Activated naive CD8-positive, alpha-beta T cell treated with anti-CD3 and anti-CD28 coated beads, Interleukin-2, amount 10 ng/mL, durations not matched to agents 7 days and 5 days (primary cell): ENCODE measurements around the gene ATP11A. TPM values are rescaled to one million over a fixed set of nuclear protein-coding genes. Genes with fewer than 3 reads are reported as not detected.

Experiments used
- ATAC-seq: fragments of 150-1000 bp; cut with Tn5 transposase; one replicate; pipeline ENCODE4 v1.10.0; 2021; ENCODE audit warnings: low read depth, moderate library complexity
- POLR2A ChIA-PET: fragments of 350-600 bp; sonication (Branson Sonifier 250); formaldehyde crosslinking; loops from one replicate; lab custom pipeline; 2021; ENCODE audit warnings: antibody characterized with exemption; lab: Charles Lee
- DNase-seq: peaks from one replicate; pipeline ENCODE4 v3.0.0; 2021
- H3K27ac Mint-ChIP-seq: one replicate; pipeline ENCODE4 v1.8.0; 2022; ENCODE audit warnings: mild to moderate bottlenecking, mixed read lengths
- H3K27me3 Mint-ChIP-seq: one replicate; pipeline ENCODE4 v1.8.0; 2022; ENCODE audit warnings: mild to moderate bottlenecking, moderate library complexity, mixed read lengths
- H3K36me3 Mint-ChIP-seq: one replicate; pipeline ENCODE4 v1.8.0; 2021; ENCODE audit warnings: mild to moderate bottlenecking, mixed read lengths
- H3K4me1 Mint-ChIP-seq: one replicate; pipeline ENCODE4 v1.8.0; 2021; ENCODE audit warnings: mixed read lengths
- H3K4me3 Mint-ChIP-seq: one replicate; pipeline ENCODE4 v1.8.0; 2022; ENCODE audit warnings: mild to moderate bottlenecking, moderate library complexity, mixed read lengths
- H3K9me3 Mint-ChIP-seq: one replicate; pipeline ENCODE4 v1.8.0; 2021; ENCODE audit warnings: mixed read lengths
- total RNA-seq, 2 experiments: library from RNA; stranded (reverse); gene quantifications; one replicate each; pipeline ENCODE4 v1.2.3, GENCODE V29; 2021

Gene ATP11A
- total RNA-seq, 2 experiments from 2014 or later, result 36.5 to 38.2 TPM

- H3K4me1 Mint-ChIP-seq, result peaks cover 2% of the 10 kb centered on the region
- DNase-seq, result no peak
- H3K36me3 Mint-ChIP-seq, result peaks cover 11% of the 10 kb centered on the region
- H3K27me3 Mint-ChIP-seq, result no peaks in the 10 kb centered on the region
- POLR2A ChIA-PET, result no interaction called here
- no peak overlapping the region for H3K4me3 Mint-ChIP-seq
- no peak overlapping the region for H3K27ac Mint-ChIP-seq
- H3K9me3 Mint-ChIP-seq, result no peaks in the 10 kb centered on the region
- ATAC-seq, result no peak
Observed at GRCh38 chr13:112822851-112823250, 133.0 kb downstream of the ATP11A start.

DNA sequence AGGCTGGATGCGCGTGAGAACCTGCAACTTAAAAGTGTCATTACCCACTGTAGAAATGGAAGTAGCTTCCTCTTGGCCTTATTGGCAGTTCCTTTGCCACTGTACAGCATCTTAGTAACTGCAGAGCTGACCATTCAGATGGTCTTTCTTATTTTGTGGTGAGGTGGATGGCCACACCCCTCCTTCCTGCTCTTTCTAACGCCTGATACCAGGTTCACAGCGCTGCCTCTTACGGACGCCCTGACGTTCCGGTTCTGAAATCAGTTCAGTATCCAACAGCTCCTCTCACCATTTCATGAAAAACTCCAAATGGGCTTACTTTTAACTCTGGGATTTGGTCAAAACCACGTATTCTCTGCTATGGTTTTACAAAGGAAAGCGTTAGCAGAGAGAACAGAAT is 134.6 kb downstream of the ATP11A start:
- Mint-ChIP-seq H3K4me3 (no peak overlapping the region), H3K4me1 (peaks cover 2% of the 10 kb centered on the region), H3K27me3 (no peaks in the 10 kb centered on the region), H3K9me3 (no peaks in the 10 kb centered on the region), H3K27ac (no peak overlapping the region), H3K36me3 (peaks cover 3% of the 10 kb centered on the region)
- POLR2A ChIA-PET, result no interaction called here
- no peak for ATAC-seq
- DNase-seq, result no peak

GRCh38 chr13:112825071-112825470 is 135.2 kb downstream of the ATP11A start:
- H3K27ac Mint-ChIP-seq, result no peak overlapping the region
- H3K27me3 Mint-ChIP-seq, result no peaks in the 10 kb centered on the region
- peaks cover 2% of the 10 kb centered on the region for H3K4me1 Mint-ChIP-seq
- H3K36me3 Mint-ChIP-seq, result peaks cover 3% of the 10 kb centered on the region
- ATAC-seq (no peak), DNase-seq (no peak)
- no peaks in the 10 kb centered on the region for H3K9me3 Mint-ChIP-seq
- POLR2A ChIA-PET, result no interaction called here
- H3K4me3 Mint-ChIP-seq, result no peak overlapping the region

- Mint-ChIP-seq H3K4me3 (no peak overlapping the region), H3K4me1 (peaks cover 2% of the 10 kb centered on the region), H3K27ac (no peak overlapping the region), H3K36me3 (peaks cover 3% of the 10 kb centered on the region), H3K9me3 (no peaks in the 10 kb centered on the region), H3K27me3 (no peaks in the 10 kb centered on the region)
- POLR2A ChIA-PET, result no interaction called here
- ATAC-seq (no peak), DNase-seq (no peak)
Observed at GRCh38 chr13:112825875-112826274, 136.0 kb downstream of the ATP11A start.

- no peak overlapping the region for H3K27ac Mint-ChIP-seq
- peaks cover 2% of the 10 kb centered on the region for H3K4me1 Mint-ChIP-seq
- H3K27me3 Mint-ChIP-seq, result no peaks in the 10 kb centered on the region
- H3K36me3 Mint-ChIP-seq, result peaks cover 8% of the 10 kb centered on the region
- POLR2A ChIA-PET, result no interaction called here
- no peak overlapping the region for H3K4me3 Mint-ChIP-seq
- ATAC-seq (no peak), DNase-seq (no peak)
- no peaks in the 10 kb centered on the region for H3K9me3 Mint-ChIP-seq
Observed at GRCh38 chr13:112826565-112826964, 136.7 kb downstream of the ATP11A start.

GRCh38 chr13:112828082-112828699 is 138.4 kb downstream of the ATP11A start:
- H3K27me3 Mint-ChIP-seq, result no peaks in the 10 kb centered on the region
- no peak overlapping the region for H3K4me3 Mint-ChIP-seq
- H3K36me3 Mint-ChIP-seq, result peaks cover 16% of the 10 kb centered on the region
- no peaks in the 10 kb centered on the region for H3K9me3 Mint-ChIP-seq
- POLR2A ChIA-PET, result no interaction called here
- H3K27ac Mint-ChIP-seq, result no peak overlapping the region
- DNase-seq (no peak), ATAC-seq (no peak)
- H3K4me1 Mint-ChIP-seq, result peaks cover 4% of the 10 kb centered on the region

GRCh38 chr13:112828756-112829155 is 138.9 kb downstream of the ATP11A start:
- H3K9me3 Mint-ChIP-seq, result no peaks in the 10 kb centered on the region
- H3K27me3 Mint-ChIP-seq, result no peaks in the 10 kb centered on the region
- ATAC-seq, result no peak
- POLR2A ChIA-PET, result no interaction called here
- H3K36me3 Mint-ChIP-seq, result peaks cover 16% of the 10 kb centered on the region
- H3K27ac Mint-ChIP-seq, result no peak overlapping the region
- no peak overlapping the region for H3K4me3 Mint-ChIP-seq
- DNase-seq, result no peak
- peaks cover 4% of the 10 kb centered on the region for H3K4me1 Mint-ChIP-seq

DNA sequence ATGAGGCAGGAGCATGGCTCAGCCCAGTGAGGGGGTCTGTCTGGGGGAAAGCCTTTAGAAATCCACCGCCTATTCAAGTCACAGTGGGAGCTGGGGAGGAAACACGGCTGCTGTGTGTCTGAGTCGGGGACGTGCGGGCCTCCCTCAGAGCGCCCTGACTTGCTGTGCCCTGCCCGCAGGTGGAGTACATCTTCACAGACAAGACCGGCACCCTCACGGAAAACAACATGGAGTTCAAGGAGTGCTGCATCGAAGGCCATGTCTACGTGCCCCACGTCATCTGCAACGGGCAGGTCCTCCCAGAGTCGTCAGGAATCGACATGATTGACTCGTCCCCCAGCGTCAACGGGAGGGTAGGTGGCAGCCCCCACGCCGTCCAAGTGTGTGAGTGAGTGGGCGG is 141.4 kb downstream of the ATP11A start:
- DNase-seq (no peak), ATAC-seq (no peak)
- Mint-ChIP-seq H3K27ac (no peak overlapping the region), H3K36me3 (peaks cover 13% of the 10 kb centered on the region), H3K4me1 (peaks cover 2% of the 10 kb centered on the region), H3K27me3 (no peaks in the 10 kb centered on the region), H3K4me3 (no peak overlapping the region), H3K9me3 (no peaks in the 10 kb centered on the region)
- POLR2A ChIA-PET, result no interaction called here

DNA sequence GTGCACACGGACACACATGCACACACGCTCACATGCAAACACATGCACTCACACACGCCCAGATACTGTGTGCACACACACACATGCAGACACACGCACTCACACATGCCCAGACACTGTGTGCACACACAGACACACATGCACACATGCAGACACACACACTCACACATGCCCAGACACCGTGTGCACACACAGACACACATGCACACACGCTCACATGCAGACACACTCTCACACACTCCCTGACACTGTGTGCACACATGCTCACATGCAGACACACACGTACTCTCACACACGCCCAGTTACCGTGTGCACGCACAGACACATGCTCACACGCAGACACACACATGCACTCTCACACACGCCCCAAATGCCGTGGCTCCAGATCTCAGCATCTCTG is 142.0 kb downstream of the ATP11A start:
- POLR2A ChIA-PET, result no interaction called here
- no peak overlapping the region for H3K27ac Mint-ChIP-seq
- H3K4me1 Mint-ChIP-seq, result peaks cover 2% of the 10 kb centered on the region
- peaks cover 13% of the 10 kb centered on the region for H3K36me3 Mint-ChIP-seq
- ATAC-seq (no peak), DNase-seq (no peak)
- no peak overlapping the region for H3K4me3 Mint-ChIP-seq
- H3K27me3 Mint-ChIP-seq, result no peaks in the 10 kb centered on the region
- H3K9me3 Mint-ChIP-seq, result no peaks in the 10 kb centered on the region

- no peaks in the 10 kb centered on the region for H3K9me3 Mint-ChIP-seq
- no peak for DNase-seq
- H3K36me3 Mint-ChIP-seq, result peaks cover 16% of the 10 kb centered on the region
- no peaks in the 10 kb centered on the region for H3K27me3 Mint-ChIP-seq
- ATAC-seq, result no peak
- H3K27ac Mint-ChIP-seq, result no peak overlapping the region
- POLR2A ChIA-PET, result no interaction called here
- peaks cover 2% of the 10 kb centered on the region for H3K4me1 Mint-ChIP-seq
- H3K4me3 Mint-ChIP-seq, result no peak overlapping the region
Observed at GRCh38 chr13:112832811-112833210, 143.0 kb downstream of the ATP11A start.

- Mint-ChIP-seq H3K27ac (no peak overlapping the region), H3K27me3 (no peaks in the 10 kb centered on the region), H3K36me3 (peaks cover 16% of the 10 kb centered on the region), H3K4me3 (no peak overlapping the region), H3K9me3 (no peaks in the 10 kb centered on the region), H3K4me1 (peaks cover 2% of the 10 kb centered on the region)
- no peak for ATAC-seq
- POLR2A ChIA-PET, result no interaction called here
- DNase-seq, result no peak
Observed at GRCh38 chr13:112833551-112834257, 143.9 kb downstream of the ATP11A start.

DNA sequence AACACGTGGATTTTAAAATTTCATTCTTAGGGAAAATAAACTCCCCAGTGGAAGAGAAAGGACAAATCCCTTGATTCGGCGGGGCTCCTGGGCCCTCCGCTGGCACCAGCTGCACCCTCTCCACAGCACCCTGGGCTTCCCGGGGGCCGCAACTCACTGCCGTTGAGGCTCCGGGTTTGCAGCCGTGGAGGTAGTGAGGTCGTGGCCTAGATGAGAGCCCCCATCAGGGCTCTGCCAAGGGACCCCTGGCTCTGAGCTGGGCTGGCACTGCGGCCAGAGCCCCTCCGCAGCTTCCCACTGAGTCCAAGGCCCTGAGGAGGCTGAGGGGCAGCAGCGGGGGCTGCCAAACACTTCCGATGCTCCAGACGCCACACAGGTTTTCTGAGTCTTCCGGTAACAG is 145.5 kb downstream of the ATP11A start:
- H3K36me3 Mint-ChIP-seq, result peaks cover 16% of the 10 kb centered on the region
- no peak overlapping the region for H3K27ac Mint-ChIP-seq
- DNase-seq (no peak), ATAC-seq (no peak)
- POLR2A ChIA-PET, result no interaction called here
- H3K4me1 Mint-ChIP-seq, result peaks cover 2% of the 10 kb centered on the region
- no peaks in the 10 kb centered on the region for H3K9me3 Mint-ChIP-seq
- H3K4me3 Mint-ChIP-seq, result no peak overlapping the region
- no peaks in the 10 kb centered on the region for H3K27me3 Mint-ChIP-seq

DNA sequence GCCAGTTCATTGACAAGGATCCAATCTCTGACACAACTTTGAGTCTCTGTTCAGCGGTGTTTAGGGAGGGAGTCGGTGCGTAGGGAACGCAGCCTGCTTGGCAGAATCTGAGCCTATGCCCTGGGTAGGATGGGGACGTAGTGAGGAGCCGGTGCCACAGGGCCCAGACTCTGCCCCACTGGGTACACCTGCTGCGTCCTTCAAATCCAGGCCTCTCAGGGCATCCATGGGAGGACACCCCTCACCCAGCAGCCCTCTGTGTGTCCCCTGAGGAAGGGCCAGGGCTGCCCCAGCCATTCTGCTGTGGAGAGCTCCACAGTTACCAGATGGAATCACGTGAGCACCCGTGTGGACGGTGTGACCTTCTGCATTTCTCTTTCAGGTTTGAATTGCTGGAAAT is 146.0 kb downstream of the ATP11A start:
- H3K27ac Mint-ChIP-seq, result no peak overlapping the region
- DNase-seq (no peak), ATAC-seq (no peak)
- no peaks in the 10 kb centered on the region for H3K27me3 Mint-ChIP-seq
- H3K4me3 Mint-ChIP-seq, result no peak overlapping the region
- peaks cover 2% of the 10 kb centered on the region for H3K4me1 Mint-ChIP-seq
- no peaks in the 10 kb centered on the region for H3K9me3 Mint-ChIP-seq
- H3K36me3 Mint-ChIP-seq, result peaks cover 16% of the 10 kb centered on the region
- POLR2A ChIA-PET, result no interaction called here

GRCh38 chr13:112836940-112837339 is 147.1 kb downstream of the ATP11A start:
- Mint-ChIP-seq H3K9me3 (no peaks in the 10 kb centered on the region), H3K27ac (no peak overlapping the region), H3K4me3 (no peak overlapping the region), H3K36me3 (peaks cover 7% of the 10 kb centered on the region), H3K27me3 (no peaks in the 10 kb centered on the region), H3K4me1 (peaks cover under 1% of the 10 kb centered on the region)
- POLR2A ChIA-PET, result no interaction called here
- no peak for DNase-seq
- ATAC-seq, result no peak
